Mammary epithelial cell (primary cell): Measurements from ENCODE around the gene HIPK3.

Experiments used
- EZH2 ChIP-seq: IDR thresholded peaks from 2 replicates; pipeline ENCODE4 v1.6.1; 2012; ENCODE audit warnings: low read length, inconsistent platforms, borderline replicate concordance
- TF ChIP-seq, protein P1 (sequence below), 2 donors: IDR thresholded peaks in 1 of 2; conservative IDR thresholded peaks in 1 of 2; 2 replicates each; pipeline ENCODE4 v1.5.1; 2011 to 2012; ENCODE audit warnings: inconsistent platforms in 2 of 2, low read length in 2 of 2, mild to moderate bottlenecking in 2 of 2, control low read depth in 1 of 2, low read depth in 1 of 2; ENCODE audit not compliant: insufficient read depth in 1 of 2; ENCODE audit errors: extremely low read depth in 1 of 2

DNA sequence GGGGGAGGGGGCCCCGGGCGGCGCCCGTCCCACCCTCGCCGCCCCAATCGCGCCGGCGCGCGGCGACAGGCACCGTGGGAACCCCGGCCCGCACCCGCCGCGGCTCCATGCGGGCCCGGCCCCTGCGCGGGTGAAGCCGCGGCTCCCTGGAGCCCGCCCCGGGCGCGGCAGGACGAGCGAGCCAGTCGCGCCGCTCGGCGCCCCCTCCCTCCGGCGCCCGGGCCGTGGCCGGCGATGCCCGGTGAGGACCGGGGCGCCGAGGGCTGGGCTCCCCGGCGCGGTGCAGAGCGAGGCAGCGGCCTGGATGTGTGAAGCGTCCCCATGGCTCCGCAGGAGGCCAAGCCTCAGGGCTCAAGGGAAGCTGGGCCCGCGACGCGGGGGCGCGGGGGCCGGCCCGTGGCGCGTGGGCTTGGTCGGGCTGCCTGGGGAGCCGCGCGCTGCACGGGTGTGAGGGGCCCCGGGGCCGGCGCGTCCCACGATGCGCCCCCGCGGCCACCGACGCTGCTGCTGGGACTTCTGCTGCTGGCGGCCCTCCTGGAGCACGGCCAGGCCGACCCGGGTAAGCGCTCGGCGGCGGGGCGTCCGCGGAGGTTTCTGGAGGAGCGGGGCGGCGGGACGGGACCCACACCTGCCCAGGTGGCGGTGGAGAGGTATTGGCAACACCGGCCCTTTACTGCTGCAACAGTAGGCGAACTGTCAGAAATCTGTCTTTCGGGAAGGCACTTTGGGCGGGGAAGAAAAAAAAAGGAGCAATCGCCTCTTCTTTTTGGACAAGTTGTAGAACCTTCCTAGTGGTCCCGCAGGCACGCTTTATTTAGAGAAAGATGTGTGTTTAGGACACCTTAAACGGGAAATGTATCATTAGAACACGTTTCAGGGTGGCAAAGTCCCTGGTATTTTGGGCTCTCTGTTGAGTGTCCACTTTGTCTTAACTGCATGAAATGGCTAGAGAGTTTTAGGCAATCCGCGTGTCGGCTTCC, 119.4 kb downstream of the HIPK3 start:
- TF ChIP-seq, protein P1, sequence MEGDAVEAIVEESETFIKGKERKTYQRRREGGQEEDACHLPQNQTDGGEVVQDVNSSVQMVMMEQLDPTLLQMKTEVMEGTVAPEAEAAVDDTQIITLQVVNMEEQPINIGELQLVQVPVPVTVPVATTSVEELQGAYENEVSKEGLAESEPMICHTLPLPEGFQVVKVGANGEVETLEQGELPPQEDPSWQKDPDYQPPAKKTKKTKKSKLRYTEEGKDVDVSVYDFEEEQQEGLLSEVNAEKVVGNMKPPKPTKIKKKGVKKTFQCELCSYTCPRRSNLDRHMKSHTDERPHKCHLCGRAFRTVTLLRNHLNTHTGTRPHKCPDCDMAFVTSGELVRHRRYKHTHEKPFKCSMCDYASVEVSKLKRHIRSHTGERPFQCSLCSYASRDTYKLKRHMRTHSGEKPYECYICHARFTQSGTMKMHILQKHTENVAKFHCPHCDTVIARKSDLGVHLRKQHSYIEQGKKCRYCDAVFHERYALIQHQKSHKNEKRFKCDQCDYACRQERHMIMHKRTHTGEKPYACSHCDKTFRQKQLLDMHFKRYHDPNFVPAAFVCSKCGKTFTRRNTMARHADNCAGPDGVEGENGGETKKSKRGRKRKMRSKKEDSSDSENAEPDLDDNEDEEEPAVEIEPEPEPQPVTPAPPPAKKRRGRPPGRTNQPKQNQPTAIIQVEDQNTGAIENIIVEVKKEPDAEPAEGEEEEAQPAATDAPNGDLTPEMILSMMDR (conservative IDR thresholded peaks at IDR 0.05 in 1 of 2, IDR thresholded peaks at IDR 0.05 in 1 of 2; ENCODE audit: extremely low read depth in 1 of 2, insufficient read depth in 1 of 2, low read depth in 1 of 2, low read length in 2 of 2) = no peak
- TF ChIP-seq EZH2 = no peak
